Measurements from ENCODE around the gene OR2F1. TPM values are rescaled to one million over a fixed set of nuclear protein-coding genes. Genes with fewer than 3 reads are reported as not detected.

Gene OR2F1
- total and polyA plus RNA-seq, 2 donors (not counting 1 experiment from before 2014, with no cell fraction given): not detected

- H3K4me1 ChIP-seq (ENCODE audit: control insufficient read depth, extremely low read depth, insufficient read depth, low read length): peaks cover 2% of the 10 kb centered on the region
- TF ChIP-seq CTCF (conservative IDR thresholded peaks at IDR 0.05 in 1 of 2, IDR thresholded peaks at IDR 0.05 in 1 of 2; ENCODE audit: low read depth in 1 of 2, low read length in 2 of 2) (no peak), EZH2 (IDR thresholded peaks at IDR 0.05; ENCODE audit: low read length, missing control alignments) (no peak)
- H3K4me2 ChIP-seq (ENCODE audit: extremely low read depth, insufficient read depth, low read length): peak overlapping the region; percentile 65
- no peaks in the 10 kb centered on the region for H3K36me3 ChIP-seq (ENCODE audit: control insufficient read depth, insufficient read depth, low read length)
- H3K27ac ChIP-seq (ENCODE audit: insufficient read depth, low read length): no peak overlapping the region
- H3K79me2 ChIP-seq (ENCODE audit: control insufficient read depth, insufficient read depth, low read length): no peaks in the 10 kb centered on the region
- H2AFZ ChIP-seq (ENCODE audit: low read length): peak overlapping the region; percentile 66
- peak overlapping the region; percentile 26 for H3K9ac ChIP-seq (ENCODE audit: insufficient read depth, low read length)
- DNase-seq (ENCODE audit: low read depth in 2 of 2): no peak
- no peaks in the 10 kb centered on the region for H3K9me3 ChIP-seq (ENCODE audit: control insufficient read depth, insufficient read depth, low read depth, low read length)
- no peak overlapping the region for H3K4me3 ChIP-seq (replicated peaks in 1 of 4; ENCODE audit: control extremely low read depth in 1 of 4, insufficient read depth in 1 of 4, low read depth in 3 of 4, low read length in 4 of 4)
- H3K27me3 ChIP-seq (ENCODE audit: control insufficient read depth, insufficient read depth, low read length): no peaks in the 10 kb centered on the region
- no peaks in the 10 kb centered on the region for H4K20me1 ChIP-seq (ENCODE audit: control insufficient read depth, extremely low read depth, insufficient read depth, low read length)
These were observed 32.9 kb downstream of the OR2F1 start for GRCh38 chr7:143987513-143987912.

GRCh38 chr7:143988976-143989745, 34.5 kb downstream of the OR2F1 start:
- H3K9me3 ChIP-seq (ENCODE audit: control insufficient read depth, insufficient read depth, low read depth, low read length): no peaks in the 10 kb centered on the region
- H3K36me3 ChIP-seq (ENCODE audit: control insufficient read depth, insufficient read depth, low read length): no peaks in the 10 kb centered on the region
- H3K4me1 ChIP-seq (ENCODE audit: control insufficient read depth, extremely low read depth, insufficient read depth, low read length): peaks cover 2% of the 10 kb centered on the region
- TF ChIP-seq CTCF (conservative IDR thresholded peaks at IDR 0.05 in 1 of 2, IDR thresholded peaks at IDR 0.05 in 1 of 2; ENCODE audit: low read depth in 1 of 2, low read length in 2 of 2) (no peak), EZH2 (IDR thresholded peaks at IDR 0.05; ENCODE audit: low read length, missing control alignments) (no peak)
- no peak overlapping the region for H3K4me2 ChIP-seq (ENCODE audit: extremely low read depth, insufficient read depth, low read length)
- H4K20me1 ChIP-seq (ENCODE audit: control insufficient read depth, extremely low read depth, insufficient read depth, low read length): no peaks in the 10 kb centered on the region
- H3K27ac ChIP-seq (ENCODE audit: insufficient read depth, low read length): no peak overlapping the region
- DNase-seq (ENCODE audit: low read depth in 2 of 2): peak; percentile 27 to 51
- no peaks in the 10 kb centered on the region for H3K27me3 ChIP-seq (ENCODE audit: control insufficient read depth, insufficient read depth, low read length)
- no peak overlapping the region for H3K9ac ChIP-seq (ENCODE audit: insufficient read depth, low read length)
- H3K4me3 ChIP-seq (replicated peaks in 1 of 4; ENCODE audit: control extremely low read depth in 1 of 4, insufficient read depth in 1 of 4, low read depth in 3 of 4, low read length in 4 of 4): no peak overlapping the region
- no peaks in the 10 kb centered on the region for H3K79me2 ChIP-seq (ENCODE audit: control insufficient read depth, insufficient read depth, low read length)
- H2AFZ ChIP-seq (ENCODE audit: low read length): no peak overlapping the region

- Histone ChIP-seq H3K27ac (ENCODE audit: insufficient read depth, low read length) (no peak overlapping the region), H3K27me3 (ENCODE audit: control insufficient read depth, insufficient read depth, low read length) (no peaks in the 10 kb centered on the region), H4K20me1 (ENCODE audit: control insufficient read depth, extremely low read depth, insufficient read depth, low read length) (no peaks in the 10 kb centered on the region), H3K4me3 (replicated peaks in 1 of 4; ENCODE audit: control extremely low read depth in 1 of 4, insufficient read depth in 1 of 4, low read depth in 3 of 4, low read length in 4 of 4) (no peak overlapping the region), H3K9me3 (ENCODE audit: control insufficient read depth, insufficient read depth, low read depth, low read length) (no peaks in the 10 kb centered on the region), H3K4me1 (ENCODE audit: control insufficient read depth, extremely low read depth, insufficient read depth, low read length) (no peaks in the 10 kb centered on the region), H3K36me3 (ENCODE audit: control insufficient read depth, insufficient read depth, low read length) (no peaks in the 10 kb centered on the region), H3K79me2 (ENCODE audit: control insufficient read depth, insufficient read depth, low read length) (no peaks in the 10 kb centered on the region), H3K4me2 (ENCODE audit: extremely low read depth, insufficient read depth, low read length) (no peak overlapping the region), H2AFZ (ENCODE audit: low read length) (no peak overlapping the region), H3K9ac (ENCODE audit: insufficient read depth, low read length) (no peak overlapping the region)
- TF ChIP-seq CTCF (conservative IDR thresholded peaks at IDR 0.05 in 1 of 2, IDR thresholded peaks at IDR 0.05 in 1 of 2; ENCODE audit: low read depth in 1 of 2, low read length in 2 of 2) (no peak), EZH2 (IDR thresholded peaks at IDR 0.05; ENCODE audit: low read length, missing control alignments) (no peak)
- no peak for DNase-seq (ENCODE audit: low read depth in 2 of 2)
These were observed 38.0 kb downstream of the OR2F1 start for GRCh38 chr7:143992670-143993069.

Measured in fibroblast of lung (primary cell).